ENCODE results near the gene PTPRJ.

DNA sequence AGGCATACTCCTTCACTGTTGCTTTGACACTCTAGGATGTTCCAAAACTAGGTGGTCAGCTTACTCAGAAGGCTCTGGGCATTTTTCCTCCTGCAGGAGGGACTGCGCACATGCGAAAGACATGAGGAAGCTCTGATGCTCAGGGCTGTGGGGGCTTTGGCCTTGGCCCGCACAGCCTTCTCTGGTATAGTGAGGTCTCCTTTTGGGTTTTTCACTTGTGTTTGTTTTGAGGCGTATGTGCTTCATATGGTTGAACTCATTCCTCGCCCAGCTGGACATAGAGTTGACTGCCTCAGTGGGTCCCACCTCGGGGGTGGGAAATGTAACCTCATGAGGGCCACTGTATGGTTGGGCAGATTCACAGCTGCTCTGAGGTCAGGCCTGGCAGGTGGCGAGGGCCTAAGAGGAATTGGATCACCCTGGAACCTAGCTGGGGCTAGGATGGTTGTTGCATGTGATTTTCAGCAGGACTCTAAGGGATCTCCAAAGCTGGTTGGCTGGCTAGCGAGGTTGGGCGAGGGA, 63.7 kb downstream of the PTPRJ start:
- TF ChIP-seq, protein P1, sequence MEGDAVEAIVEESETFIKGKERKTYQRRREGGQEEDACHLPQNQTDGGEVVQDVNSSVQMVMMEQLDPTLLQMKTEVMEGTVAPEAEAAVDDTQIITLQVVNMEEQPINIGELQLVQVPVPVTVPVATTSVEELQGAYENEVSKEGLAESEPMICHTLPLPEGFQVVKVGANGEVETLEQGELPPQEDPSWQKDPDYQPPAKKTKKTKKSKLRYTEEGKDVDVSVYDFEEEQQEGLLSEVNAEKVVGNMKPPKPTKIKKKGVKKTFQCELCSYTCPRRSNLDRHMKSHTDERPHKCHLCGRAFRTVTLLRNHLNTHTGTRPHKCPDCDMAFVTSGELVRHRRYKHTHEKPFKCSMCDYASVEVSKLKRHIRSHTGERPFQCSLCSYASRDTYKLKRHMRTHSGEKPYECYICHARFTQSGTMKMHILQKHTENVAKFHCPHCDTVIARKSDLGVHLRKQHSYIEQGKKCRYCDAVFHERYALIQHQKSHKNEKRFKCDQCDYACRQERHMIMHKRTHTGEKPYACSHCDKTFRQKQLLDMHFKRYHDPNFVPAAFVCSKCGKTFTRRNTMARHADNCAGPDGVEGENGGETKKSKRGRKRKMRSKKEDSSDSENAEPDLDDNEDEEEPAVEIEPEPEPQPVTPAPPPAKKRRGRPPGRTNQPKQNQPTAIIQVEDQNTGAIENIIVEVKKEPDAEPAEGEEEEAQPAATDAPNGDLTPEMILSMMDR (IDR thresholded peaks at IDR 0.05; ENCODE audit: extremely low read depth in 1 of 2, insufficient read depth in 1 of 2, low read depth in 1 of 2, low read length in 2 of 2), result no peak
- no peak for TF ChIP-seq POLR2A (IDR thresholded peaks at IDR 0.05; ENCODE audit: low read depth, low read length)
- no peak for TF ChIP-seq POLR2AphosphoS5 (IDR thresholded peaks at IDR 0.05; ENCODE audit: insufficient read depth, low read depth, low read length)
- no peak for TF ChIP-seq EZH2 (IDR thresholded peaks at IDR 0.05; ENCODE audit: borderline replicate concordance, low read depth, low read length, severe bottlenecking)

All from endothelial cell of umbilical vein (primary cell).